PC-3 (cell line): ENCODE results near the gene USF2.

Experiments used
- EZH2 ChIP-seq: fragments of 300-600 bp; sonication (generic); IDR thresholded peaks from one replicate; pipeline ENCODE4 v1.6.1; 2017; ENCODE audit warnings: antibody characterized with exemption, mild to moderate bottlenecking, low read length; ENCODE audit not compliant: unreplicated experiment
- EZH2phosphoT487 ChIP-seq: fragments of 300-600 bp; sonication (generic); IDR thresholded peaks from 2 replicates; pipeline ENCODE4 v1.6.1; 2018; ENCODE audit warnings: mild to moderate bottlenecking, antibody characterized with exemption, low read length, borderline replicate concordance
- TF ChIP-seq, protein P1 (sequence below): fragments of 300-600 bp; sonication (generic); conservative IDR thresholded peaks from 2 replicates; pipeline ENCODE4 v1.5.1; 2017; ENCODE audit warnings: antibody characterized with exemption, low read depth, mild to moderate bottlenecking, low read length

DNA sequence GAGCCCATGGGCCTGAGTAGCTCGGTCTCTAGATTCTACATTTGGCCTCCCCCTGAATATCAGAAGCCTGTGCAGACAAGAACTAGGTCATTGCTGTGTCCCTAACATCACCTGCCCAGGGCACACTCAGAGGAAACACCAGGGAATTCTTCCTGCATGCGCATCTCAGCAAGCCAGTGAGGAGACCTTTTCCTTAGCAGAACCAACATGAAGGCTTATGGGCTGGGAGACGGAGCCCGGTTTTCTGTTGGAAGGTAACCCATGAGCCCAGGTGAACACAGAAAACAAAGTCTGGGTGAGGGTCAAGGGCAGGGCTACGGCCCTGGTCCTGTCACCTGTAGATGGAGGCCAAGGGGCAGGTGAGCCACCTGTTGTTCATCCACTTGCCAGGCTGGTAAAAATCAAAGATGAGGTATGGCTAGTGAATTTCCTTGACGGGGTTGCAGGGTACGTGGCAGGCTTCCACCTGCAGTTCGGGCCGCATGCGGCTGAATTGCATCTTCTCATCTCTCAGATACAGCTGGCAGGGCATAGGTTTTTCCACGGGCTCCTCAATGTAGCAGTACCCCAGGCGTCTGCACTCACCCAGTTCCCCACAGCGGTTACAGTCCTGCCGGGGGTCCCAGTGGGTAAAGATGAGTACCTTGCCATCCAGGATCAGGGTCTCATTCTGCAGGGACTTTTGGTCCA, 36.7 kb upstream of the USF2 start:
- TF ChIP-seq, protein P1, sequence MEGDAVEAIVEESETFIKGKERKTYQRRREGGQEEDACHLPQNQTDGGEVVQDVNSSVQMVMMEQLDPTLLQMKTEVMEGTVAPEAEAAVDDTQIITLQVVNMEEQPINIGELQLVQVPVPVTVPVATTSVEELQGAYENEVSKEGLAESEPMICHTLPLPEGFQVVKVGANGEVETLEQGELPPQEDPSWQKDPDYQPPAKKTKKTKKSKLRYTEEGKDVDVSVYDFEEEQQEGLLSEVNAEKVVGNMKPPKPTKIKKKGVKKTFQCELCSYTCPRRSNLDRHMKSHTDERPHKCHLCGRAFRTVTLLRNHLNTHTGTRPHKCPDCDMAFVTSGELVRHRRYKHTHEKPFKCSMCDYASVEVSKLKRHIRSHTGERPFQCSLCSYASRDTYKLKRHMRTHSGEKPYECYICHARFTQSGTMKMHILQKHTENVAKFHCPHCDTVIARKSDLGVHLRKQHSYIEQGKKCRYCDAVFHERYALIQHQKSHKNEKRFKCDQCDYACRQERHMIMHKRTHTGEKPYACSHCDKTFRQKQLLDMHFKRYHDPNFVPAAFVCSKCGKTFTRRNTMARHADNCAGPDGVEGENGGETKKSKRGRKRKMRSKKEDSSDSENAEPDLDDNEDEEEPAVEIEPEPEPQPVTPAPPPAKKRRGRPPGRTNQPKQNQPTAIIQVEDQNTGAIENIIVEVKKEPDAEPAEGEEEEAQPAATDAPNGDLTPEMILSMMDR: no peak
- no peak for TF ChIP-seq EZH2
- no peak for TF ChIP-seq EZH2phosphoT487
